SK-N-SH (cell line): ENCODE measurements around the gene EFCAB11. TPM values are rescaled to one million over a fixed set of nuclear protein-coding genes. Genes with fewer than 3 reads are reported as not detected.

Source experiments
- CTCF ChIA-PET: fragments of 300-600, 350-600 bp; formaldehyde crosslinking; extraction: SDS; loops from one replicate; lab custom pipeline; 2021; lab: Yijun Ruan, JAX
- POLR2A ChIA-PET: fragments of 350-600 bp; sonication (Branson Sonifier 250); formaldehyde crosslinking; extraction: SDS; loops from one replicate; lab custom pipeline; 2020; ENCODE audit warnings: antibody characterized with exemption, inconsistent platforms; lab: Yijun Ruan, JAX
- DNase-seq: peaks from one replicate; pipeline ENCODE4 v3.0.0; 2012
- H2AFZ ChIP-seq: fragments of 200-600 bp; sonication (generic); 2 replicates; pipeline ENCODE4 v1.8.1; 2016; ENCODE audit warnings: antibody characterized with exemption, mild to moderate bottlenecking, low read depth
- H3F3A ChIP-seq: fragments of 200-600 bp; sonication (generic); replicated peaks from 2 replicates; pipeline ENCODE3; 2016; ENCODE audit warnings: antibody characterized with exemption, mild to moderate bottlenecking; ENCODE audit not compliant: insufficient read depth
- H3K27ac ChIP-seq, 2 experiments: fragments of 200-500 bp in 1 of 2; fragments of 200-600 bp in 1 of 2; sonication (Bioruptor generic) in 1 of 2; sonication (generic), shearing (Covaris generic) in 1 of 2; 2 replicates each; pipeline versions ENCODE4 v1.5.1 to v1.6.1; 2014 to 2016; ENCODE audit warnings: low read depth in 2 of 2, inconsistent platforms in 1 of 2, low read length in 1 of 2, mild to moderate bottlenecking in 1 of 2, mixed read lengths in 1 of 2
- H3K27me3 ChIP-seq: fragments of 200-600 bp; sonication (generic), shearing (Covaris generic); 2 replicates; pipeline ENCODE4 v1.6.1; 2016; ENCODE audit warnings: mixed run types; ENCODE audit not compliant: insufficient read depth
- H3K36me3 ChIP-seq, 2 experiments: fragments of 200-500 bp in 1 of 2; fragments of 200-600 bp in 1 of 2; sonication (Bioruptor generic) in 1 of 2; sonication (generic) in 1 of 2; replicated peaks in 1 of 2; 2 replicates each; pipeline versions ENCODE3 to v1.5.1; 2014 to 2016; ENCODE audit warnings: low read length in 1 of 2, mild to moderate bottlenecking in 1 of 2; ENCODE audit not compliant: insufficient read depth in 2 of 2, control insufficient read depth in 1 of 2
- H3K4me1 ChIP-seq, 2 experiments: fragments of 200-500 bp in 1 of 2; fragments of 200-600 bp in 1 of 2; sonication (Bioruptor generic) in 1 of 2; sonication (generic), shearing (Covaris generic) in 1 of 2; 2 replicates each; pipeline versions ENCODE4 v1.5.1 to v1.6.1; 2014 to 2016; ENCODE audit warnings: low read depth in 1 of 2, low read length in 1 of 2, mixed run types in 1 of 2; ENCODE audit not compliant: insufficient read depth in 2 of 2, control insufficient read depth in 1 of 2
- H3K4me2 ChIP-seq: fragments of 200-600 bp; sonication (generic), shearing (Covaris generic); 2 replicates; pipeline ENCODE4 v1.6.1; 2017; ENCODE audit warnings: mixed run types
- H3K4me3 ChIP-seq, 2 experiments: fragments of 200-500 bp in 1 of 2; fragments of 200-600 bp in 1 of 2; sonication (Bioruptor generic) in 1 of 2; sonication (generic), shearing (Covaris generic) in 1 of 2; 2 replicates each; pipeline versions ENCODE4 v1.5.1 to v1.8.1; 2014 to 2016; ENCODE audit warnings: low read depth in 2 of 2, inconsistent platforms in 1 of 2, low read length in 1 of 2, mild to moderate bottlenecking in 1 of 2, mixed read lengths in 1 of 2, moderate library complexity in 1 of 2
- H3K79me2 ChIP-seq: fragments of 200-600 bp; sonication (generic); 2 replicates; pipeline ENCODE4 v1.8.1; 2017; ENCODE audit warnings: mild to moderate bottlenecking; ENCODE audit not compliant: insufficient read depth
- H3K9ac ChIP-seq: fragments of 200-600 bp; sonication (generic); 2 replicates; pipeline ENCODE4 v1.6.1; 2017; ENCODE audit warnings: mixed run types
- H3K9me2 ChIP-seq: fragments of 200-600 bp; sonication (generic); 2 replicates; pipeline ENCODE4 v1.6.1; 2017; ENCODE audit warnings: mixed run types
- H3K9me3 ChIP-seq: fragments of 200-600 bp; sonication (generic); 2 replicates; pipeline ENCODE4 v1.6.1; 2017; ENCODE audit warnings: mixed run types, mild to moderate bottlenecking, moderate library complexity
- H4K20me1 ChIP-seq: fragments of 200-600 bp; sonication (generic); 2 replicates; pipeline ENCODE4 v1.6.1; 2017; ENCODE audit warnings: mild to moderate bottlenecking, mixed run types; ENCODE audit not compliant: insufficient read depth
- CTCF ChIP-seq: fragments of 200-600 bp; sonication (generic); IDR thresholded peaks from 2 replicates; pipeline ENCODE4 v1.6.1; 2017; ENCODE audit warnings: antibody characterized with exemption, mild to moderate bottlenecking, moderate library complexity
- ELF1 ChIP-seq: IDR thresholded peaks from 2 replicates; pipeline ENCODE4 v1.4.0; 2012
- EP300 ChIP-seq, 2 experiments: IDR thresholded peaks; 2 replicates each; pipeline versions ENCODE4 v1.4.0 to v1.6.1; 2012; ENCODE audit warnings: borderline replicate concordance in 1 of 2, low read depth in 1 of 2, low read length in 1 of 2
- EZH2phosphoT487 ChIP-seq: fragments of 200-600 bp; sonication (generic); IDR thresholded peaks from 2 replicates; pipeline ENCODE4 v1.6.1; 2017; ENCODE audit warnings: low read depth, mixed run types, mild to moderate bottlenecking, antibody characterized with exemption, moderate library complexity, borderline replicate concordance
- FOXJ3 ChIP-seq: sonication (generic); formaldehyde crosslinking; IDR thresholded peaks from 2 replicates; pipeline ENCODE4 v1.5.1; 2020; ENCODE audit warnings: mild to moderate bottlenecking, missing genetic modification reagents
- MEF2A ChIP-seq: IDR thresholded peaks from 2 replicates; pipeline ENCODE4 v1.4.0; 2012; ENCODE audit warnings: low read depth, borderline replicate concordance
- NFIC ChIP-seq: IDR thresholded peaks from 2 replicates; pipeline ENCODE4 v1.4.0; 2012; ENCODE audit warnings: borderline replicate concordance
- NRF1 ChIP-seq: IDR thresholded peaks from 2 replicates; pipeline ENCODE4 v1.6.1; 2012; ENCODE audit warnings: low read depth, mild to moderate bottlenecking, low read length
- RFX5 ChIP-seq: IDR thresholded peaks from 2 replicates; pipeline ENCODE4 v1.6.1; 2012; ENCODE audit warnings: mild to moderate bottlenecking, improper control_type of control experiment, low read length
- SIN3A ChIP-seq: IDR thresholded peaks from 2 replicates; pipeline ENCODE4 v1.6.1; 2012; ENCODE audit warnings: low read depth, mild to moderate bottlenecking, low read length, moderate library complexity, borderline replicate concordance
- SMC3 ChIP-seq: IDR thresholded peaks from 2 replicates; pipeline ENCODE4 v1.6.1; 2012; ENCODE audit warnings: low read depth, low read length, improper control_type of control experiment
- TAF1 ChIP-seq: IDR thresholded peaks from 2 replicates; pipeline ENCODE4 v1.6.1; 2012; ENCODE audit warnings: low read depth, mild to moderate bottlenecking, low read length, moderate library complexity, borderline replicate concordance
- TEAD4 ChIP-seq: IDR thresholded peaks from 2 replicates; pipeline ENCODE4 v1.4.0; 2012; ENCODE audit warnings: mild to moderate bottlenecking, borderline replicate concordance; ENCODE audit not compliant: insufficient read depth
- USF1 ChIP-seq: IDR thresholded peaks from 2 replicates; pipeline ENCODE4 v1.4.0; 2012; ENCODE audit warnings: low read depth, borderline replicate concordance
- USF2 ChIP-seq: fragments of 150-350 bp; IDR thresholded peaks from 2 replicates; pipeline ENCODE4 v1.6.1; 2017; ENCODE audit warnings: antibody characterized with exemption, low read length, low read depth, borderline replicate concordance
- WGBS: methylation state at CpG from one replicate; pipeline ENCODE4 v1.1.6; 2017; ENCODE audit warnings: low lambda C conversion rate; 5-methylcytosine and 5-hydroxymethylcytosine counted together
- polyA plus RNA-seq, 3 experiments: library from polyadenylated mRNA; depleted of rRNA; stranded (reverse); fragments of >200 nt; gene quantifications; 2 replicates each; pipeline ENCODE4 v1.2.3, GENCODE V29; 2012

EFCAB11 gene
- polyA plus RNA-seq, 1 of the 3 experiments (the other 2 are of a cell fraction): 3.9 TPM

- H3K4me2 ChIP-seq: no peak overlapping the region
- H3K27me3 ChIP-seq: no peaks in the 10 kb centered on the region
- H3K4me1 ChIP-seq: peaks cover 0 to 2% of the 10 kb centered on the region in 2 experiments; a peak in 1 of 4 replicates
- DNase-seq: no peak
- peaks cover 33 to 65% of the 10 kb centered on the region in 2 experiments for H3K36me3 ChIP-seq
- WGBS: 54% methylated on average over 4 of the region's 4 CpGs
- no peaks in the 10 kb centered on the region for H3K79me2 ChIP-seq
- POLR2A ChIA-PET: no interaction called here
- H4K20me1 ChIP-seq: no peaks in the 10 kb centered on the region
- H3F3A ChIP-seq: no peaks in the 10 kb centered on the region
- no peak overlapping the region for H3K27ac ChIP-seq
- H2AFZ ChIP-seq: no peak overlapping the region
- H3K9ac ChIP-seq: no peak overlapping the region
- no peak overlapping the region for H3K4me3 ChIP-seq
- CTCF ChIA-PET: interaction anchor here (3.8 to 12.2 kb wide), 2 partner anchors 81 to 257 kb away, joined by 14 to 222 read pairs; no protein-coding TSS in a partner anchor
- TF ChIP-seq EZH2phosphoT487 (no peak), SIN3A (no peak), FOXJ3 (no peak), TEAD4 (no peak), EP300 (IDR thresholded peaks at IDR 0.05; ENCODE audit: borderline replicate concordance in 1 of 2, low read depth in 1 of 2, low read length in 1 of 2) (no peak), RFX5 (no peak), USF2 (no peak), TAF1 (no peak), ELF1 (no peak), NRF1 (no peak), SMC3 (no peak), USF1 (no peak), MEF2A (no peak), CTCF (no peak), NFIC (no peak)
- TF ChIP-seq, all 33 proteins: peak for 0
- no peaks in the 10 kb centered on the region for H3K9me2 ChIP-seq
- H3K9me3 ChIP-seq: no peaks in the 10 kb centered on the region
Observed at GRCh38 chr14:89978656-89979055, 24.1 kb upstream of the EFCAB11 start.
